ENCODE results near the gene FGF19.

The FGF19 gene

GRCh38 chr11:69702239-69702691, 1.6 kb downstream of the FGF19 start:
- TF ChIP-seq TCF12 (IDR thresholded peaks at IDR 0.05; ENCODE audit: low read depth) (no peak), EGR1 (IDR thresholded peaks at IDR 0.05) (no peak), NFIC (IDR thresholded peaks at IDR 0.05) (no peak), FOXM1 (IDR thresholded peaks at IDR 0.05; ENCODE audit: borderline replicate concordance, low read depth) (no peak), TAF1 (IDR thresholded peaks at IDR 0.05; ENCODE audit: low read depth) (no peak), MAX (IDR thresholded peaks at IDR 0.05) (no peak), RAD21 (IDR thresholded peaks at IDR 0.05; ENCODE audit: low read depth) (no peak), CEBPB (IDR thresholded peaks at IDR 0.05) (no peak), EP300 (IDR thresholded peaks at IDR 0.05; ENCODE audit: borderline replicate concordance) (no peak), YY1 (IDR thresholded peaks at IDR 0.05; ENCODE audit: low read depth) (no peak), TEAD4 (IDR thresholded peaks at IDR 0.05) (no peak), CREB1 (IDR thresholded peaks at IDR 0.05; ENCODE audit: low read depth) (no peak)
- TF ChIP-seq, protein P1, sequence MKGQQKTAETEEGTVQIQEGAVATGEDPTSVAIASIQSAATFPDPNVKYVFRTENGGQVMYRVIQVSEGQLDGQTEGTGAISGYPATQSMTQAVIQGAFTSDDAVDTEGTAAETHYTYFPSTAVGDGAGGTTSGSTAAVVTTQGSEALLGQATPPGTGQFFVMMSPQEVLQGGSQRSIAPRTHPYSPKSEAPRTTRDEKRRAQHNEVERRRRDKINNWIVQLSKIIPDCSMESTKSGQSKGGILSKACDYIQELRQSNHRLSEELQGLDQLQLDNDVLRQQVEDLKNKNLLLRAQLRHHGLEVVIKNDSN (IDR thresholded peaks at IDR 0.05): no peak
- TF ChIP-seq, protein P2, sequence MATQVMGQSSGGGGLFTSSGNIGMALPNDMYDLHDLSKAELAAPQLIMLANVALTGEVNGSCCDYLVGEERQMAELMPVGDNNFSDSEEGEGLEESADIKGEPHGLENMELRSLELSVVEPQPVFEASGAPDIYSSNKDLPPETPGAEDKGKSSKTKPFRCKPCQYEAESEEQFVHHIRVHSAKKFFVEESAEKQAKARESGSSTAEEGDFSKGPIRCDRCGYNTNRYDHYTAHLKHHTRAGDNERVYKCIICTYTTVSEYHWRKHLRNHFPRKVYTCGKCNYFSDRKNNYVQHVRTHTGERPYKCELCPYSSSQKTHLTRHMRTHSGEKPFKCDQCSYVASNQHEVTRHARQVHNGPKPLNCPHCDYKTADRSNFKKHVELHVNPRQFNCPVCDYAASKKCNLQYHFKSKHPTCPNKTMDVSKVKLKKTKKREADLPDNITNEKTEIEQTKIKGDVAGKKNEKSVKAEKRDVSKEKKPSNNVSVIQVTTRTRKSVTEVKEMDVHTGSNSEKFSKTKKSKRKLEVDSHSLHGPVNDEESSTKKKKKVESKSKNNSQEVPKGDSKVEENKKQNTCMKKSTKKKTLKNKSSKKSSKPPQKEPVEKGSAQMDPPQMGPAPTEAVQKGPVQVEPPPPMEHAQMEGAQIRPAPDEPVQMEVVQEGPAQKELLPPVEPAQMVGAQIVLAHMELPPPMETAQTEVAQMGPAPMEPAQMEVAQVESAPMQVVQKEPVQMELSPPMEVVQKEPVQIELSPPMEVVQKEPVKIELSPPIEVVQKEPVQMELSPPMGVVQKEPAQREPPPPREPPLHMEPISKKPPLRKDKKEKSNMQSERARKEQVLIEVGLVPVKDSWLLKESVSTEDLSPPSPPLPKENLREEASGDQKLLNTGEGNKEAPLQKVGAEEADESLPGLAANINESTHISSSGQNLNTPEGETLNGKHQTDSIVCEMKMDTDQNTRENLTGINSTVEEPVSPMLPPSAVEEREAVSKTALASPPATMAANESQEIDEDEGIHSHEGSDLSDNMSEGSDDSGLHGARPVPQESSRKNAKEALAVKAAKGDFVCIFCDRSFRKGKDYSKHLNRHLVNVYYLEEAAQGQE (IDR thresholded peaks at IDR 0.05; ENCODE audit: low read depth): no peak

DNA sequence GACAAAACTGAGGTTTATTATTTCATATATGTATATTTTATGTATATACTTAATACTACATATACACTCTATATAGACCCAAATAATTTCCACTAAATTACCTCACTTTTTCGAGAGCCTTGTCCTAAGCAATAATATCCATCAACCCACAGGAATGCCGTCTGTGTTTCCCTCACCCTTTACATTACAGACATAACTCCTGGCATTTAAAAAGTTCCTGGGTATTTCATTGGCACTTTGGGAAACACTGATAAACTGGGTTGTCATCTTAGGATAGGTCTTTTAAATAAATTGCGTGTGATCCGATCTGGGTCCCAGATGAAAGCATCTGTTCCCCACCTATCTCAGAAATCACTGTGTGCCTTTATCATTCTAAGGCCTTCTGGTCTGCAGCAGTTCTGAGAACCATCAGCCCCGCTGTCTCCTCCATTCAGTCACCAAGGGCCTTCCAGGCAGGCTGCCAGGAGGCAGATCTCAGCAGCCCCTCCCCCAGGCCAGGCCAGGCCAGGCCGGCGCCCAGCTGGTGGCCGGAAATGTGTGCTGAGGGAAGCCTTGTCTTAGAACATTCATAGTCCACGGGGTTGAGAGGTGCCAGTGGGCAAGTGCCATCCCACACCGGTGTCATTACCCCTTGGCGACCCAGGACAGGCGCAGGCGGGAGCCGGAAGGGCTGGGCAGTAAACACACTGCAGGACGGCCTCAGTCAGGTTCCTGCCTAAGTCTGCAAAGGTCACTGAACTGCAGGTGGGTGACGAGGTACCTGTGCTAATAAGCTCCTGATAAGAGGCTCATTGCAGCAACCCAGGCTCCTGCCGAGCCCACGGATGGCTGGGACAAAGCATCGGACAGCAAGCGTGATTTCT, 3.3 kb downstream of the FGF19 start:
- no peak for TF ChIP-seq YY1 (IDR thresholded peaks at IDR 0.05; ENCODE audit: low read depth)
- no peak for TF ChIP-seq RAD21 (IDR thresholded peaks at IDR 0.05; ENCODE audit: low read depth)
- peak; percentile 90 for TF ChIP-seq NFIC (IDR thresholded peaks at IDR 0.05)
- TF ChIP-seq EGR1 (IDR thresholded peaks at IDR 0.05): no peak
- TF ChIP-seq, protein P1 (IDR thresholded peaks at IDR 0.05): no peak
- peak; percentile 73 for TF ChIP-seq EP300 (IDR thresholded peaks at IDR 0.05; ENCODE audit: borderline replicate concordance)
- no peak for TF ChIP-seq TAF1 (IDR thresholded peaks at IDR 0.05; ENCODE audit: low read depth)
- TF ChIP-seq CREB1 (IDR thresholded peaks at IDR 0.05; ENCODE audit: low read depth): no peak
- no peak for TF ChIP-seq TEAD4 (IDR thresholded peaks at IDR 0.05)
- TF ChIP-seq MAX (IDR thresholded peaks at IDR 0.05): peak; percentile 58
- peak; percentile 87 for TF ChIP-seq TCF12 (IDR thresholded peaks at IDR 0.05; ENCODE audit: low read depth)
- TF ChIP-seq ZBTB7A (IDR thresholded peaks at IDR 0.05; ENCODE audit: low read depth): no peak
- no peak for TF ChIP-seq CEBPB (IDR thresholded peaks at IDR 0.05)
- TF ChIP-seq, protein P2 (IDR thresholded peaks at IDR 0.05; ENCODE audit: low read depth): no peak
- TF ChIP-seq FOXM1 (IDR thresholded peaks at IDR 0.05; ENCODE audit: borderline replicate concordance, low read depth): no peak

- TF ChIP-seq TCF12 (IDR thresholded peaks at IDR 0.05; ENCODE audit: low read depth) (peak; percentile 31; the same call in 1 of the 2 replicates), CREB1 (IDR thresholded peaks at IDR 0.05; ENCODE audit: low read depth) (no peak), CEBPB (IDR thresholded peaks at IDR 0.05) (no peak), MAX (IDR thresholded peaks at IDR 0.05) (peak; percentile 28; the same call in 1 of the 2 replicates), EGR1 (IDR thresholded peaks at IDR 0.05) (no peak), ZBTB7A (IDR thresholded peaks at IDR 0.05; ENCODE audit: low read depth) (no peak)
- TF ChIP-seq, protein P1 (IDR thresholded peaks at IDR 0.05): no peak
These were observed 4.6 kb downstream of the FGF19 start for GRCh38 chr11:69699213-69699612.

- TF ChIP-seq TAF1 (IDR thresholded peaks at IDR 0.05; ENCODE audit: low read depth) (no peak), CREB1 (IDR thresholded peaks at IDR 0.05; ENCODE audit: low read depth) (no peak), MAX (IDR thresholded peaks at IDR 0.05) (no peak), EGR1 (IDR thresholded peaks at IDR 0.05) (no peak), RAD21 (IDR thresholded peaks at IDR 0.05; ENCODE audit: low read depth) (no peak), TEAD4 (IDR thresholded peaks at IDR 0.05) (no peak), NFIC (IDR thresholded peaks at IDR 0.05) (no peak), FOXM1 (IDR thresholded peaks at IDR 0.05; ENCODE audit: borderline replicate concordance, low read depth) (no peak)
- TF ChIP-seq, protein P1 (IDR thresholded peaks at IDR 0.05): no peak
These were observed 5.5 kb downstream of the FGF19 start for GRCh38 chr11:69698362-69698761.

All from Ishikawa (cell line).